Measurements from ENCODE around the gene SLF2. TPM values are rescaled to one million over a fixed set of nuclear protein-coding genes. Genes with fewer than 3 reads are reported as not detected.

Gene SLF2
- total and polyA plus RNA-seq, 9 of the 15 experiments (the other 6 are each of a cell fraction or from before 2014, with no cell fraction given): 1.7 to 18.4 (median 7.8) TPM

DNA sequence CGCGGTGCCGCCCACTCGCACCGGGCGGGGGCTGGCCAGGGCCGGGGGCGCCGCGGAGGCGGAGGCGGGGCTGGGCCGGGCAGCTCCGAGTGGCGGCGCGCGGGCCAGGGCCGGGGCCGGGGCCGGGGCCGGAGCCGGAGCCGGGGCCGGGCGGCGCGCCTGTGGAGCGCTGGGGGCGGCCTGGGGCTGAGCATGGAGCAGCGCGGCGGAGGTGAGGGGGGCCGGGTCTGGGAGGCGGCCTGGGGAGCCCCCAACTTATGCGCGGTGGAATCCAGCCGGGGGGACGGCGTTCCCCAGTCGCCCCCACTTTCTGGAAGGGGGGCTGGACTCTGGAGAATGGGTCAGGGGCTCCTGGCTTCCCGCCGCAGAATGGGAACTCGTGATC lies 87.0 kb downstream of the SLF2 start, which contains the start of gene LZTS2:
LZTS2 (plus strand) TSS at position 67 of the 385 bp plus-strand sequence. CDS start 2,731 bp downstream, outside the sequence.
- peak within 1 kb of the TSS; percentile 100 for H3K4me2 ChIP-seq (ENCODE audit: insufficient read depth, low read length)
- H3K9me3 ChIP-seq (replicated peaks; ENCODE audit: control insufficient read depth, insufficient read depth, low read depth, low read length): no peaks in the 10 kb centered on the region
- peaks cover 26 to 81% of the 10 kb centered on the region in 2 experiments; a peak in 4 of 5 replicates for H3K4me1 ChIP-seq (replicated peaks in 1 of 2; ENCODE audit: control insufficient read depth in 2 of 2, insufficient read depth in 2 of 2, low read length in 2 of 2)
- peak within 1 kb of the TSS; percentile 76 for H3K4me3 ChIP-seq
- peak within 1 kb of the TSS; percentile 86 for H2AFZ ChIP-seq (ENCODE audit: low read depth, low read length)
- ATAC-seq (peak; percentile 41; the same call in 2 of the 3 replicates), DNase-seq (ENCODE audit: extremely low read depth in 1 of 4, low spot score in 3 of 4) (peak in 3 of 4 experiments; percentile 78 to 81 (median 80)), FAIRE-seq (no peak)
- no peaks in the 10 kb centered on the region for H3K27me3 ChIP-seq (ENCODE audit: control insufficient read depth in 2 of 2, insufficient read depth in 2 of 2, low read length in 2 of 2)
- TF ChIP-seq ZBTB7A (IDR thresholded peaks at IDR 0.05; ENCODE audit: borderline replicate concordance, control insufficient read depth, low read depth, low read length): peak; percentile 88; the same call in 1 of the 2 replicates
- 0 out of 4 replicates have a peak, but pooled peaks have one; percentile 6 to 8 for TF ChIP-seq NRF1 (conservative IDR thresholded peaks at IDR 0.05 in 1 of 2, IDR thresholded peaks at IDR 0.05 in 1 of 2)
- 0 out of 2 replicates have a peak, but pooled peaks have one; percentile 4 for TF ChIP-seq ETS1 (conservative IDR thresholded peaks at IDR 0.05; ENCODE audit: control insufficient read depth, low read depth, low read length)
- no peak for TF ChIP-seq ZNF77 (CRISPR knock-in tag; IDR thresholded peaks at IDR 0.05)
- TF ChIP-seq POLR2AphosphoS2 (IDR thresholded peaks at IDR 0.05; ENCODE audit: low read length): no peak
- TF ChIP-seq VEZF1 (CRISPR knock-in tag; IDR thresholded peaks at IDR 0.05): peak; percentile 88
- TF ChIP-seq PHF8 (IDR thresholded peaks at IDR 0.05; ENCODE audit: borderline replicate concordance, low read length): peak; percentile 27; the same call in 1 of the 2 replicates
- in situ Hi-C loops (cut with MboI) (loop anchor here (25.0 kb wide), 1 partner anchor 1038 kb away; no protein-coding TSS in a partner anchor), intact Hi-C loops (cut with micrococcal nuclease) (no loop called here)
- no peaks in the 10 kb centered on the region for H4K20me1 ChIP-seq (replicated peaks; ENCODE audit: control insufficient read depth, insufficient read depth, low read length)
- BruUV-seq (replicated peaks): no TSS peak
- H3K9ac ChIP-seq (ENCODE audit: insufficient read depth in 1 of 2, low read depth in 2 of 2, low read length in 2 of 2): peak within 1 kb of the TSS; percentile 85 to 90
- CTCF ChIA-PET (ENCODE audit: low intra/inter-chr PET ratio): interaction anchor here (0.5 to 9.3 kb wide), 3 partner anchors 13 to 67 kb away, joined by 3 to 150 read pairs (median 3); no protein-coding TSS in a partner anchor
- 0% methylated on average over 6 of the region's 44 CpGs for WGBS (ENCODE audit: insufficient coverage, low coverage, missing lambda C conversion rate)
- POLR2A ChIA-PET: interaction anchor here (0.6 to 1.0 kb wide), 3 partner anchors 12 to 64 kb away, joined by 3 to 5 read pairs (median 3); no protein-coding TSS in a partner anchor
- H3K9me1 ChIP-seq (ENCODE audit: control insufficient read depth, insufficient read depth, low read length): no peaks in the 10 kb centered on the region
- H3K79me2 ChIP-seq (ENCODE audit: control insufficient read depth, insufficient read depth, low read length): peaks cover 64% of the 10 kb centered on the region
- peaks cover 30% of the 10 kb centered on the region; the same call in 2 of the 3 replicates for H3K36me3 ChIP-seq (ENCODE audit: control insufficient read depth, insufficient read depth, low read length)
- peak within 1 kb of the TSS; percentile 93 for H3K27ac ChIP-seq (ENCODE audit: extremely low read depth, low read depth, low read length)
